T follicular helper cell (primary cell): ENCODE measurements around the gene COQ8B.

Experiments used
- DNase-seq: peaks from one replicate; pipeline ENCODE4 v3.0.0-alpha.2; 2020; ENCODE audit warnings: low read depth

COQ8B gene

GRCh38 chr19:40717880-40718773 is 1.4 kb upstream of the COQ8B start:
- DNase-seq: no peak

- no peak for DNase-seq
Measured at GRCh38 chr19:40717325-40717879, 716 bp upstream of the COQ8B start.

GRCh38 chr19:40716031-40716481 is 630 bp downstream of the COQ8B start:
- peak; percentile 54 for DNase-seq

GRCh38 chr19:40714441-40715299 is 2.0 kb downstream of the COQ8B start:
- DNase-seq: peak; percentile 91

DNA sequence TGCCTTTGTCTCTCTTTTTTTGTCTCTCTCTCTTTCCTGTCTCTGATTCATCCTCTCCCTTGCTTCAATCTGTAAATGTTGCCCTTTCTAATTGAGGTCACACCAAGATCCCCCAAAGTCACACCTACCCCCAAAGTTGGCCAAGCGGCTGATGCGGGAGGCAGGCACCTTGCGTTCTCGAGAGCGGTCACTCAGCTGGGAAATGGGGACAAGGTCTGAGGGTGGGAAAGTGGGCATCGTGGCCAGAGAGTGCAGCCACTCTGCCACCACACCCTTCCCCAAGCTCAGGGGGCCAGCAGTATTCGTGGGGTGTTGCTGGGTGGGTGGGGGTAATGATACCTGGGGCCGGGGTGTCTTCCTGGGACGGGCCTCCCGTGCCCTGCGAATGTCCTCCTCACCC is 2.7 kb downstream of the COQ8B start:
- DNase-seq: no peak

DNA sequence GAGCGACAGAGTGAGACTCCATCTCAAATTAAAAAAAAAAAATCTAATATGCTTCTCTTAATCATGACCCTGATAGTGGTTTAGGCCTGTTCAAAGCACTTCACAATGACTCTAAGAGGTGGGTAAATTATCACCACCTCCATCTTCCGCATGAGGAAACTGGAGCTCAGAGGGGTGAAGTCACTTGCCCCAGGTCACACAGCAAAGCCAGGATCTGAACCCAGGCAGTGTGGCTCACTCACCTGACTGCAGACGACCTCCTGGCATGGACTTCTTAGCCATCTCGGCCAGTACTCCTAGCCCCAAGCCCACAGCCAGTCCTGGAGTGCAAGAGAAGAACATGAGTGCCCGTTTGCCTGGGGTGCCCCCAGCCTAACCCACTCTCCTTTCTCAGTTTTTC is 6.9 kb downstream of the COQ8B start:
- no peak for DNase-seq

GRCh38 chr19:40707615-40708014 is 9.1 kb downstream of the COQ8B start:
- no peak for DNase-seq

GRCh38 chr19:40705950-40706619 is 10.6 kb downstream of the COQ8B start:
- DNase-seq: no peak

DNA sequence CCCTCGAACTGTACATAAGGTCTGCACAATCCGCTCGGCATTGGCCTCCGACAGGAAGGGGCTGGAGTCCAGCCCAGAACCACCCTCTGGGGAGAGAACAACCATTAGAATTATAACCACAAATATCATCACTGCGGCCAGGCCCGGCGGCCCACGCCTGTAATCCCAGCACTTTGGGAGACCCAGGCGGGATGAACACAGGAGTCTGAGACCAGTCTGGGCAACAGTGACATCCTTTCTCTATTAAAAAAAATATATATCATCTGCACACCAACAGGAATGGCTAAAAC is 11.4 kb downstream of the COQ8B start:
- no peak for DNase-seq

DNA sequence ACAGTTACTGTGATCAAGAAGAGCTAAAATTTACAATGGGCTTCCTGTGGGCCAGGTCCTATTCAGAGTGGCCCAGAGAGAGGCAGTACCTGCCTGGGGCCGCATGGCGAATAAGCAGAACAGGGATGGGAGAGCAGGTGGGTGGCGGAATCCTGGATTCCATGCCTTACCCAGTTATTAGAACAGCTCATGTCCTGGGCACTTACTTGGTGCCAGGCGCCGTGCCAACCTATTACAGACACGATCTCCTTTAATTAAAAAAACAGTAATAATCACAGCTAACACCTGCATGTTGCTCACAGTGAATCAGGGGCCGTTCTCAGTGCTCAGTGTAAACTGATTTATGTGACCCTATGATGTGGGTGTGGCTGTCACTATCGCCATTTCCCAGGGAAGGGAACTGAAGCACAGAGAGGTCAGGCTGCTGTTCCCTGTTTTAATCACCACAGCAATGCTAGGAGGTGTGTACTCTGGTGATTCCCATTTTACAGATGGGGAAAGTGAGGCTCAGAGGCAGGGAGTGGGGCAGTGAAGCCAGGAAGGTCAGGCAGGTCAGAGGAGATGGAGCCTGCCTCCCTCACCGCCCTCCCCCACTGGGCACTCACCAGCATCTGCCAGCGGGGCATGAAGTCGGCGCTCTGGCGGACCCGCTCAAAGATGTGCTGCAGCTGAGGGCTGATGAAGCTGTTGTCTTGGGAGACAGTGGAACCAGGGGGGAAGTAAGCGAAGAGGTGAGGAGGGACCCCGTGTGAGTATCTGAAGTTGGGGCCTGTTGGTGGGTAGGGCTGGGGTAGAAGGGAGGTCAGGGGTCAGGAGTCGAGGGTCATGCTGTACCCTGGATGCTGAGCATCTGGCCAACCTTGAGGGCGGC is 12.0 kb downstream of the COQ8B start:
- DNase-seq: no peak

DNA sequence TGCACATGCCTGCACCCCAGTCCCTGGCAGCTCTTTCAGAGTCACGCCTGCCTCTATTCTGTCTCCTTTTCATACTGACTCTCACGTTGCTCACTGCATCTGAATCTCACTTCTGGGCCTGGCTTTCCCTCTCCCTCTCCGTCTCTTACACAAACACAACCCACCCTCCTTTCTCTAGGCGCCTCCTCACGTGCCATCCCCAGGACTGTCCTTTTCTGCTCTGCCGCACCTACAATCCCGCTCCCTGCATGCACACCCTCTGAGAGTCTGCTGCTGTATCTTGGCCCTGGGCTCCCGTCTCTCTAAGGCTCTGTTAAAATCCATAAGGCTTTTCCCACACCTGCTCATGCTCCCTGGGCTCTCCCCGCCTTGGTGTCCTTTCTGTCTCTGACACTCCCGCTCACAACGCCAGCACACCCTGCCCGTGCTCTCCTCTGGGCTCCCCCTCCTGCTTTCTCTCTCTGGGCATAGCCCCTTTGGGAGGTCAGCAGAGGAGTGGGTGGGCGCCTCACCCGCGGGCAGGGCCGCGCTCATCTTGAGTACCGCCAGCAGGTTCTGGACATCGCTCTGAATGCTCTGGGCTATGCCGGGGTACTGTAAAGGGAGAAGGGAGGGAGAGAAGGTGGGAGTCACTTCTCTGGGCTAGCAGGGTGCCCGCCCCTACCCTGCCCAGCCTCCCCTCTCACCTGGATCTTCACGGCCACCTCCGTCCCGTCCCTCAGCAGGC is 13.5 kb downstream of the COQ8B start:
- DNase-seq: no peak

DNA sequence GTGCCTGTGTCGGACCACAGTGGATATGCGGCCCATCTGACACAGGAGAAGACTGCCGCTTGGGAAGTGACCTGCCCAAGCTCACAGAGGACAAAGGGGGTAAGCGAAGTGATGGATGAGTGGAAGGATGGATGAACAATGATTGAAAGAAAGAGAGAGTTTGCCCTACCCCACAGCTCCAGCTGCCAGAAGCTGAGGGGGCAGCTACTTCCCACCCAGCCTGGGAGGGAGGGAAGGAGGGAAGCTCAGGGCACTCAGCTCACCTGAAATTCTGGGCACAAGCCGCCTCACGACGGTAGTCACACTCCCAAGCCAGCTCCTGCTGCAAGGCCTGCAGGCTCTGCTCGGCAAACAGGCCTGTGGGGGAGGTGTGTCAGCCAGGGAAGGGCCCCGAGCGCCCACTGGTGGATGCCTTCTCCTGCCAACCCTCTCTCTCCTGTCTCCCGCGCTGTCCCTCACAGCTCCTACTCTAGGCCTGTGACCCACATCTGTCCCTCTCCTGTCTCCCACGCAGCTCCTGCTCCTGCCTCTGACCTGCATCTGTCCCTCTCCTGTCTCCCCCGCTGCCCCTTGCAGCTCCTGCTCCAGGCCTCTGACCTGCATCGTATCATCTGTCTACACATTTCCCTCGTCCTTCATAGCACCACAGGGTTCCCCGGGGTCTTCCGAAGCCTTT is 14.2 kb downstream of the COQ8B start:
- DNase-seq: no peak

DNA sequence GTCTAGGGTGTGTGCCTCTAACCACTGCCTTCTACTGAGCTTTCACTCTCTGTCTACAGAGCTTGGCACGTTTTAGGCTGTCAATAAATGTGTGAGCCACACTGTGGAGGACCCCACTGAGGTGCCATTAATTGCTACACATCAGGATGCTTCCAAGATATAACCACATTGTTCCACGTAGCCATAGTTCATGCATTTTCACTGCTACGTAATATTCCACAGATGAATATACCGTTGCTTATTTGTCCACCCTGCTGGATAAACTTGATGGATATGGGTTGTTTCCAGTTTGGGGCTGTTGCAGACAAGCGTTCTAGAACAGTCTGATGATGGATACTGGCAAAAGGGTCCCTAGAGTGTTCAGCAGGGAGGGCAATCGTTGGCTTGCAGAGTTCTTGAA is 14.9 kb downstream of the COQ8B start:
- DNase-seq: no peak

- no peak for DNase-seq
Measured at GRCh38 chr19:40700083-40700482, 16.6 kb downstream of the COQ8B start.

- DNase-seq: no peak
Measured at GRCh38 chr19:40697007-40697406, 19.7 kb downstream of the COQ8B start.

GRCh38 chr19:40695881-40696280 is 20.8 kb downstream of the COQ8B start:
- no peak for DNase-seq

GRCh38 chr19:40693896-40694295 is 22.8 kb downstream of the COQ8B start:
- no peak for DNase-seq

GRCh38 chr19:40693150-40693788 is 23.4 kb downstream of the COQ8B start:
- no peak for DNase-seq

DNA sequence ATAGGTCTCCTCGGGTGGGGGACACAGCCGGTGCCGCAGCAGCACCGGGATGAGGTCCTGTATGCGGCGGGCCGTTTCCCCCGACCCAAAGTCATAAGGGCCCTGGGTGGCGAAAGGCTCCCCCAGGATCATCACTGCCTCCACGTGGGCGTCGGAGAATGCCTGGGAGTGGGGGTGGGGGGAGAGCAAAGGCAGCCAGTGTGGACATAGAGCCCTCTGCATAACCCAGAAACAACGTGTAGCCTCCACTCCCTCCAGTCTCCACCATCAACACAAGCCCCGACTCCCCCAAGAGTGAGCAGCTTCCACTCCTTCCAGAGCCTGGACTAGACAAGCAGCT is 24.5 kb downstream of the COQ8B start:
- no peak for DNase-seq
